Gastrocnemius medialis (tissue), 4 donors: ENCODE measurements around the gene DCUN1D3. TPM values are rescaled to one million over a fixed set of nuclear protein-coding genes. Genes with fewer than 3 reads are reported as not detected.

ENCODE experiments used
- ATAC-seq, 2 donors: fragments of 150-250 bp; one replicate each; pipeline ENCODE4 v1.9.1; 2016
- DNase-seq, 2 donors: peaks; one replicate each; pipeline ENCODE4 v3.0.0-alpha.2; 2019
- H3K27ac ChIP-seq, 4 donors: fragments of 200-600 bp; sonication (generic); 1 replicate in 1 of 4; 2 replicates in 3 of 4; pipeline ENCODE4 v1.5.1; 2016 to 2018; ENCODE audit warnings: mild to moderate bottlenecking in 2 of 4, moderate library complexity in 1 of 4
- H3K27me3 ChIP-seq, 3 donors: fragments of 200-600 bp; sonication (generic) in 2 of 3; 1 replicate in 1 of 3; 2 replicates in 2 of 3; pipeline versions ENCODE4 v1.5.1 to v1.6.0; 2016 to 2019; ENCODE audit warnings: mild to moderate bottlenecking in 1 of 3, moderate library complexity in 1 of 3
- H3K36me3 ChIP-seq, 2 donors: fragments of 200-600 bp; sonication (generic) in 1 of 2; one replicate each; pipeline ENCODE4 v1.5.1; 2017 to 2018
- H3K4me1 ChIP-seq, 2 donors: fragments of 200-600 bp; sonication (generic) in 1 of 2; one replicate each; pipeline ENCODE4 v1.5.1; 2016 to 2017; ENCODE audit warnings: mild to moderate bottlenecking in 2 of 2
- H3K4me3 ChIP-seq, 4 donors: fragments of 200-600 bp; sonication (generic) in 3 of 4; 1 replicate in 1 of 4; 2 replicates in 3 of 4; pipeline ENCODE4 v1.5.1; 2016 to 2019; ENCODE audit warnings: mild to moderate bottlenecking in 2 of 4
- H3K9me3 ChIP-seq, 3 donors: fragments of 200-600 bp; sonication (generic) in 2 of 3; 1 replicate in 1 of 3; 2 replicates in 2 of 3; pipeline ENCODE4 v1.5.1; 2016 to 2019
- CTCF ChIP-seq, 5 experiments: fragments of 450-650 bp in 3 of 5; fragments of 200-600 bp in 2 of 5; sonication (generic) in 2 of 5; IDR thresholded peaks in 4 of 5; conservative IDR thresholded peaks in 1 of 5; 1 replicate in 4 of 5; 2 replicates in 1 of 5; pipeline ENCODE4 v1.5.1; 2016 to 2019; ENCODE audit warnings: antibody characterized with exemption in 5 of 5, mild to moderate bottlenecking in 3 of 5, moderate library complexity in 3 of 5
- POLR2A ChIP-seq, 2 donors: fragments of 450-650 bp; IDR thresholded peaks; one replicate each; pipeline ENCODE4 v1.6.1; 2017; ENCODE audit warnings: antibody characterized with exemption in 2 of 2, mild to moderate bottlenecking in 2 of 2, moderate library complexity in 2 of 2
- in situ Hi-C, 4 donors: fragments of 200-750 bp; cut with MboI; loops; one replicate each; pipeline versions ENCODE4 v1.15.0 to v1.8.0; 2017; ENCODE audit warnings: low sequenced_read_pairs in 4 of 4
- intact Hi-C: fragments of 100-400 bp; cut with DNase I; formaldehyde crosslinking; loops from one replicate; pipeline ENCODE4 v1.15.1; 2023; ENCODE audit warnings: low total_unique reads
- total RNA-seq, 4 donors: library from RNA; depleted of rRNA; stranded (reverse); fragments of >200 nt; gene quantifications; one replicate each; pipeline versions ENCODE4 v1.1.0 to v1.2.3, GENCODE V29; 2016

DCUN1D3 gene
- total RNA-seq, 4 donors from 2014 or later, result 7.6 to 10.5 (median 8.3) TPM

- intact Hi-C loops, result no loop called here
- H3K27ac ChIP-seq, result no peak overlapping the region
- H3K4me1 ChIP-seq, result no peaks in the 10 kb centered on the region
- ATAC-seq (no peak), DNase-seq (no peak)
- H3K9me3 ChIP-seq, result no peaks in the 10 kb centered on the region
- no peaks in the 10 kb centered on the region for H3K27me3 ChIP-seq
- no peaks in the 10 kb centered on the region for H3K36me3 ChIP-seq
- TF ChIP-seq POLR2A (IDR thresholded peaks at IDR 0.05), result no peak
- TF ChIP-seq CTCF (IDR thresholded peaks at IDR 0.05 in 4 of 5, conservative IDR thresholded peaks at IDR 0.05 in 1 of 5), result no peak
- in situ Hi-C loops, result no loop called here
- no peak overlapping the region for H3K4me3 ChIP-seq
Measured at GRCh38 chr16:20822521-20823325, 77.4 kb downstream of the DCUN1D3 start.

GRCh38 chr16:20821682-20822081 lies 78.5 kb downstream of the DCUN1D3 start:
- Histone ChIP-seq H3K27ac (no peak overlapping the region), H3K4me1 (no peaks in the 10 kb centered on the region), H3K9me3 (no peaks in the 10 kb centered on the region), H3K36me3 (no peaks in the 10 kb centered on the region), H3K27me3 (no peaks in the 10 kb centered on the region), H3K4me3 (no peak overlapping the region)
- TF ChIP-seq CTCF (IDR thresholded peaks at IDR 0.05 in 4 of 5, conservative IDR thresholded peaks at IDR 0.05 in 1 of 5) (no peak), POLR2A (IDR thresholded peaks at IDR 0.05) (no peak)
- in situ Hi-C loops, result no loop called here
- intact Hi-C loops, result no loop called here
- no peak for DNase-seq
- ATAC-seq, result no peak

- no peak for DNase-seq
- intact Hi-C loops, result no loop called here
- H3K27me3 ChIP-seq, result no peaks in the 10 kb centered on the region
- H3K9me3 ChIP-seq, result no peaks in the 10 kb centered on the region
- no peak overlapping the region for H3K4me3 ChIP-seq
- H3K4me1 ChIP-seq, result no peaks in the 10 kb centered on the region
- H3K36me3 ChIP-seq, result no peaks in the 10 kb centered on the region
- H3K27ac ChIP-seq, result no peak overlapping the region
- in situ Hi-C loops, result no loop called here
- no peak for ATAC-seq
- no peak for TF ChIP-seq POLR2A (IDR thresholded peaks at IDR 0.05)
- TF ChIP-seq CTCF (IDR thresholded peaks at IDR 0.05 in 4 of 5, conservative IDR thresholded peaks at IDR 0.05 in 1 of 5), result no peak
Measured at GRCh38 chr16:20818929-20819585, 81.1 kb downstream of the DCUN1D3 start.

- in situ Hi-C loops, result no loop called here
- no peaks in the 10 kb centered on the region for H3K36me3 ChIP-seq
- TF ChIP-seq CTCF (IDR thresholded peaks at IDR 0.05 in 4 of 5, conservative IDR thresholded peaks at IDR 0.05 in 1 of 5) (no peak), POLR2A (IDR thresholded peaks at IDR 0.05) (no peak)
- no peak overlapping the region for H3K4me3 ChIP-seq
- no peaks in the 10 kb centered on the region for H3K9me3 ChIP-seq
- no peak overlapping the region for H3K27ac ChIP-seq
- DNase-seq (no peak), ATAC-seq (no peak)
- intact Hi-C loops, result no loop called here
- H3K27me3 ChIP-seq, result no peaks in the 10 kb centered on the region
- no peaks in the 10 kb centered on the region for H3K4me1 ChIP-seq
Measured at GRCh38 chr16:20814784-20815183, 85.4 kb downstream of the DCUN1D3 start.
